GM13977 (cell line): ENCODE results near the gene SV2C.
"Not testable (repeated sequence)": the region's sequence is repeated elsewhere in the genome, so short reads cannot be mapped to it uniquely, and the experiment has no call there.

ENCODE experiments used
- DNase-seq: peaks from one replicate; pipeline ENCODE4 v3.0.0; 2012; ENCODE audit warnings: low spot score
- CTCF ChIP-seq: IDR thresholded peaks from 2 replicates; pipeline ENCODE4 v1.5.1; 2012; ENCODE audit warnings: mild to moderate bottlenecking, control low read depth; ENCODE audit not compliant: insufficient read depth; ENCODE audit errors: extremely low read depth, missing control alignments
- in situ Hi-C: fragments of 300-500 bp; cut with MboI; formaldehyde crosslinking; loops from one replicate; pipeline ENCODE4 v1.12.0; 2022; ENCODE audit warnings: low sequenced_read_pairs, low pct_unique_long_range_greater_than_20kb, mixed read lengths, inconsistent platforms; ENCODE audit not compliant: unreplicated experiment

Gene SV2C

GRCh38 chr5:76083555-76084495 lies 642 bp downstream of the SV2C start:
- peak; percentile 70 for DNase-seq
- in situ Hi-C loops, result no loop called here
- no peak for TF ChIP-seq CTCF

- peak; percentile 64 for DNase-seq
- no peak for TF ChIP-seq CTCF
- in situ Hi-C loops, result no loop called here
These were observed 1.5 kb downstream of the SV2C start for GRCh38 chr5:76084496-76085242.

GRCh38 chr5:76085243-76085579 lies 2.0 kb downstream of the SV2C start:
- DNase-seq, result no peak
- TF ChIP-seq CTCF, result no peak
- in situ Hi-C loops, result no loop called here

- DNase-seq, result no peak
- TF ChIP-seq CTCF, result no peak
- in situ Hi-C loops, result no loop called here
These were observed 2.9 kb downstream of the SV2C start for GRCh38 chr5:76086095-76086494.

GRCh38 chr5:76089156-76089555 lies 6.0 kb downstream of the SV2C start:
- DNase-seq, in situ Hi-C loops: not testable (repeated sequence)

- in situ Hi-C loops, result no loop called here
- no peak for DNase-seq
- TF ChIP-seq CTCF, result no peak
These were observed 8.2 kb downstream of the SV2C start for GRCh38 chr5:76091351-76091750.

- in situ Hi-C loops, result no loop called here
- DNase-seq, result peak; percentile 36
- TF ChIP-seq CTCF, result no peak
These were observed 16.1 kb downstream of the SV2C start for GRCh38 chr5:76099286-76099702.
